ENCODE results near the gene ARL6IP6. TPM values are rescaled to one million over a fixed set of nuclear protein-coding genes. Genes with fewer than 3 reads are reported as not detected.
A peak's percentile ranks its signal among the peaks of the same experiment; 100 is the strongest.
"Not testable (repeated sequence)": the region's sequence is repeated elsewhere in the genome, so short reads cannot be mapped to it uniquely, and the experiment has no call there.

Gene ARL6IP6
- total and polyA plus RNA-seq, 5 donors from 2014 or later, result 19.9 to 41.4 (median 33.1) TPM

DNA sequence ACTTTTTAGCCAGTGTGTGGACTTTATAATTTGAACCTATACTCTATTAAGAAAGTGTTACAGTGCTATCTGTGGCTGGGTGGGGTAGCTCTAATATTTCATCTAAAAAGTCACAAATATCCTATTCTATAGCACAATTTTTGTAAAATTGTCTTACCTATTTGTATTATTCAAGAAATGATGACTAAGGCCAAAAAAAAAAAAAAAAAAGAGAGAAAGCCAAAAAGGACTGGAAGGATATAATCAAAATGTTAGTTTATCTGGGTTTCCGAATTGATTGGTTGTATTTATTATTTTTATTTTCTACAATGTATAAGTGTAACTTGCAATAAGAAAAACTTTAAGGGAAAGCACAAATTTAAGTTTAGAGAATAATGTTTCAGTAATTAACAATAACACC, 5.5 kb downstream of the ARL6IP6 start:
- Histone ChIP-seq H3K4me3 (ENCODE audit: low read depth, low read length) (no peak overlapping the region), H3K4me1 (ENCODE audit: control insufficient read depth, insufficient read depth, low read length, poor library complexity, severe bottlenecking) (peaks cover 25% of the 10 kb centered on the region), H3K36me3 (ENCODE audit: control insufficient read depth, insufficient read depth, low read length) (peaks cover 5% of the 10 kb centered on the region), H3K9me3 (ENCODE audit: control insufficient read depth in 2 of 2, low read length in 2 of 2) (no peaks in the 10 kb centered on the region), H3K27me3 (ENCODE audit: control insufficient read depth, insufficient read depth, low read length) (no peaks in the 10 kb centered on the region), H3K27ac (ENCODE audit: insufficient read depth, low read length, poor library complexity, severe bottlenecking) (no peak overlapping the region)
- Mint-ChIP-seq H3K4me1 (peaks cover 35 to 85% (median 53%) of the 10 kb centered on the region in 4 donors), H3K9me3 (no peaks in the 10 kb centered on the region), H3K4me3 (peak overlapping the region in 1 of 4 donors; percentile 24), H3K36me3 (peaks cover 12% of the 10 kb centered on the region), H3K27ac (no peak overlapping the region), H3K27me3 (no peaks in the 10 kb centered on the region)
- DNase-seq, result no peak
- ATAC-seq (ENCODE audit: low read depth in 2 of 2), result no peak

- Mint-ChIP-seq H3K27me3 (no peaks in the 10 kb centered on the region), H3K27ac (peak overlapping the region in 2 of 3 donors; percentile 11 to 43), H3K9me3 (no peaks in the 10 kb centered on the region), H3K36me3 (peaks cover 2% of the 10 kb centered on the region), H3K4me3 (peak overlapping the region in 2 of 4 donors; percentile 12 to 23), H3K4me1 (peaks cover 28 to 72% (median 51%) of the 10 kb centered on the region in 4 donors)
- DNase-seq (peak in 2 of 3 donors; percentile 22 to 49), ATAC-seq (ENCODE audit: low read depth in 2 of 2) (peak; percentile 34 to 56)
- Histone ChIP-seq H3K4me1 (ENCODE audit: control insufficient read depth, insufficient read depth, low read length, poor library complexity, severe bottlenecking) (peaks cover 26% of the 10 kb centered on the region), H3K4me3 (ENCODE audit: low read depth, low read length) (peak overlapping the region; percentile 35), H3K9me3 (ENCODE audit: control insufficient read depth in 2 of 2, low read length in 2 of 2) (no peaks in the 10 kb centered on the region), H3K27me3 (ENCODE audit: control insufficient read depth, insufficient read depth, low read length) (no peaks in the 10 kb centered on the region), H3K36me3 (ENCODE audit: control insufficient read depth, insufficient read depth, low read length) (peaks cover 4% of the 10 kb centered on the region), H3K27ac (ENCODE audit: insufficient read depth, low read length, poor library complexity, severe bottlenecking) (peak overlapping the region; percentile 62)
These were observed 11.4 kb downstream of the ARL6IP6 start for GRCh38 chr2:152729844-152730243.

GRCh38 chr2:152730591-152731333, 12.3 kb downstream of the ARL6IP6 start:
- Histone ChIP-seq H3K4me1 (ENCODE audit: control insufficient read depth, insufficient read depth, low read length, poor library complexity, severe bottlenecking) (peaks cover 26% of the 10 kb centered on the region), H3K9me3 (ENCODE audit: control insufficient read depth in 2 of 2, low read length in 2 of 2) (no peaks in the 10 kb centered on the region), H3K27ac (ENCODE audit: insufficient read depth, low read length, poor library complexity, severe bottlenecking) (peak overlapping the region; percentile 62), H3K27me3 (ENCODE audit: control insufficient read depth, insufficient read depth, low read length) (no peaks in the 10 kb centered on the region), H3K36me3 (ENCODE audit: control insufficient read depth, insufficient read depth, low read length) (peaks cover 7% of the 10 kb centered on the region), H3K4me3 (ENCODE audit: low read depth, low read length) (peak overlapping the region; percentile 35)
- Mint-ChIP-seq H3K27me3 (no peaks in the 10 kb centered on the region), H3K4me1 (peaks cover 27 to 65% (median 50%) of the 10 kb centered on the region in 4 donors), H3K9me3 (no peaks in the 10 kb centered on the region), H3K36me3 (peaks cover 3% of the 10 kb centered on the region), H3K27ac (peak overlapping the region; percentile 11 to 70 (median 43)), H3K4me3 (peak overlapping the region; percentile 1 to 44 (median 14))
- ATAC-seq (ENCODE audit: low read depth in 2 of 2) (peak; percentile 80 to 82), DNase-seq (peak; percentile 41 to 68 (median 65))

DNA sequence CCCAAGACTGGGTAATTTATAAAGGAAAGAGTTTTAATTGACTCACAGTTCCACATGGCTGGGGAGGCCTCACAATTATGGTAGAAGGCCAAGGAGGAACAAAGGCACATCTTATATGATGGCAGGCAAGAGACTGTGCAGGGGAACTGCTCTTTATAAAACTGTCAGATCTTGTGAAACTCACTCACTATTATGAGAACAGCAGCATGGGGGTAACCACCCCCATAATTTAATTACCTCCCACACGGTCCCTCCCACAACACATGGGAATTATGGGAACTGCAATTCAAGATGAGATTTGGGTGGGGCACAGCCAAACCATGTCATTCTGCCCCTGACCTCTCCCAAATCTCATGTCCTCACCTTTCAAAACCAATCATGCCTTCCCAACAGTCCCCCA, 19.1 kb downstream of the ARL6IP6 start:
- not testable (repeated sequence) for DNase-seq, H3K9me3 Mint-ChIP-seq

DNA sequence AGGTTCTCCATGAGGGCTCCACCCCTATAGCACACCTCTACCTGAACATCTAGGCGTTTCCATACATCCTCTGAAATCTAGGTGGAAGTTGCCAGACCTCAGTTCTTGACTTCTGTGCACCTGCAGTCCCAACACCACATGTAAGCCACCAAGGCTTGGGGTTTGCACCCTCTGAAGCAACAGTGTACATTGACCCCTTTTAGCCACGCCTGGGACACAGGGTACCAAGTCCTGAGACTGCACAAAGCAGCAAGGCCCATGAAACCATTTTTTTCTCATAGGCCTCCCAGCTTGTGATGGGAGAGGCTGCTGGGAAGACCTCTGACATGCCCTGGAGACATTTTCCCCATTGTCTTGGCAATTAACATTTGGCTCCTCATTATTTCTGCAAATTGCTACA, 20.0 kb downstream of the ARL6IP6 start:
- Mint-ChIP-seq H3K27me3 (no peaks in the 10 kb centered on the region), H3K27ac (no peak overlapping the region)
- ATAC-seq (ENCODE audit: low read depth in 2 of 2), result no peak

More for the DNA sequence above, 19.1 kb downstream of the ARL6IP6 start:
- not testable (repeated sequence) for H3K4me3 Mint-ChIP-seq; H3K27me3 Mint-ChIP-seq; H3K9me3 ChIP-seq (ENCODE audit: control insufficient read depth in 2 of 2, low read length in 2 of 2); H3K27ac ChIP-seq (ENCODE audit: insufficient read depth, low read length, poor library complexity, severe bottlenecking); H3K27me3 ChIP-seq (ENCODE audit: control insufficient read depth, insufficient read depth, low read length); H3K4me1 ChIP-seq (ENCODE audit: control insufficient read depth, insufficient read depth, low read length, poor library complexity, severe bottlenecking); H3K27ac Mint-ChIP-seq; ATAC-seq (ENCODE audit: low read depth in 2 of 2); H3K4me3 ChIP-seq (ENCODE audit: low read depth, low read length)
- peaks cover 27% of the 10 kb centered on the region for H3K36me3 ChIP-seq (ENCODE audit: control insufficient read depth, insufficient read depth, low read length)
- peaks cover 10 to 27% (median 16%) of the 10 kb centered on the region in 4 donors for H3K4me1 Mint-ChIP-seq
- peaks cover 32% of the 10 kb centered on the region for H3K36me3 Mint-ChIP-seq

GRCh38 chr2:152739705-152740104, 21.3 kb downstream of the ARL6IP6 start:
- H3K27ac Mint-ChIP-seq, result not testable (repeated sequence)

More for the DNA sequence above, 20.0 kb downstream of the ARL6IP6 start:
- Histone ChIP-seq H3K4me3 (ENCODE audit: low read depth, low read length) (no peak overlapping the region), H3K27ac (ENCODE audit: insufficient read depth, low read length, poor library complexity, severe bottlenecking) (no peak overlapping the region), H3K36me3 (ENCODE audit: control insufficient read depth, insufficient read depth, low read length) (peaks cover 25% of the 10 kb centered on the region), H3K9me3 (ENCODE audit: control insufficient read depth in 2 of 2, low read length in 2 of 2) (no peaks in the 10 kb centered on the region), H3K27me3 (ENCODE audit: control insufficient read depth, insufficient read depth, low read length) (no peaks in the 10 kb centered on the region), H3K4me1 (ENCODE audit: control insufficient read depth, insufficient read depth, low read length, poor library complexity, severe bottlenecking) (no peaks in the 10 kb centered on the region)
- Mint-ChIP-seq H3K36me3 (peaks cover 32% of the 10 kb centered on the region), H3K9me3 (peaks cover 0 to 1% (median 0%) of the 10 kb centered on the region in 7 donors), H3K4me3 (no peak overlapping the region), H3K4me1 (peaks cover 7 to 29% (median 14%) of the 10 kb centered on the region in 4 donors)
- DNase-seq, result no peak

DNA sequence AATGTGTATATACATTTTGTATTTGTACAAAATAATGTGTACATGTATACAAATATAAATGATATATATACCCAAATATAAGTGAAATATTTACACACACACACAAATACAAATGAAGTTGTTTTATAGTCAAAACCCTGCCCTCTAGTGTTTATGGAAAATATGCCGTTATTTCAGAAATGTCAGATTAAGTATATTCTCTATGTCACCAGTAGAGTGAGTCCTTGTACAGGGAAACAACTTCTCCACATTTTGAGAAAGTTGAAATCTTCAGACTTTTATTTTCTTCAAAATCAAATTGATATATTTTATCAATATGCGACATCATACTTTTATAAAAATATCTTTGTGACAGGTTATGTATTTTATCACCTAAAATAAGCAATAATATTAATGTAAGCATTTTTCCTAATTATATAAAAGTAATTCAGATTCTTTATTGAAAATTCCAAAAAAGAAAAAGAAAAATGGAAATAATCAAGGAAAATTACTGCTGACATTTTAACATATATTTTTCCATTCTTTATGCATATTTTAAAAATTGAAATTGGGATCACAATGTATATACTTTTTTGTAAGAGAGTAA, 22.4 kb downstream of the ARL6IP6 start:
- Mint-ChIP-seq H3K4me1 (peaks cover 4 to 21% (median 11%) of the 10 kb centered on the region in 4 donors), H3K36me3 (peaks cover 29% of the 10 kb centered on the region), H3K4me3 (no peak overlapping the region), H3K27ac (no peak overlapping the region), H3K27me3 (no peaks in the 10 kb centered on the region), H3K9me3 (peaks cover 0 to 1% (median 0%) of the 10 kb centered on the region in 7 donors)
- Histone ChIP-seq H3K36me3 (ENCODE audit: control insufficient read depth, insufficient read depth, low read length) (peaks cover 22% of the 10 kb centered on the region), H3K27me3 (ENCODE audit: control insufficient read depth, insufficient read depth, low read length) (no peaks in the 10 kb centered on the region), H3K27ac (ENCODE audit: insufficient read depth, low read length, poor library complexity, severe bottlenecking) (no peak overlapping the region), H3K4me3 (ENCODE audit: low read depth, low read length) (no peak overlapping the region), H3K9me3 (ENCODE audit: control insufficient read depth in 2 of 2, low read length in 2 of 2) (no peaks in the 10 kb centered on the region), H3K4me1 (ENCODE audit: control insufficient read depth, insufficient read depth, low read length, poor library complexity, severe bottlenecking) (no peaks in the 10 kb centered on the region)
- DNase-seq (peak in 2 of 3 donors; percentile 64 to 78), ATAC-seq (ENCODE audit: low read depth in 2 of 2) (peak; percentile 69 to 83)

More at GRCh38 chr2:152739705-152740104, 21.3 kb downstream of the ARL6IP6 start:
- not testable (repeated sequence) for H3K4me3 ChIP-seq (ENCODE audit: low read depth, low read length); ATAC-seq (ENCODE audit: low read depth in 2 of 2); H3K4me1 ChIP-seq (ENCODE audit: control insufficient read depth, insufficient read depth, low read length, poor library complexity, severe bottlenecking); H3K9me3 ChIP-seq (ENCODE audit: control insufficient read depth in 2 of 2, low read length in 2 of 2); H3K4me3 Mint-ChIP-seq; H3K9me3 Mint-ChIP-seq; H3K27me3 ChIP-seq (ENCODE audit: control insufficient read depth, insufficient read depth, low read length); H3K27ac ChIP-seq (ENCODE audit: insufficient read depth, low read length, poor library complexity, severe bottlenecking); DNase-seq; H3K27me3 Mint-ChIP-seq
- Mint-ChIP-seq H3K4me1 (peaks cover 0 to 21% (median 10%) of the 10 kb centered on the region in 4 donors), H3K36me3 (peaks cover 32% of the 10 kb centered on the region)
- peaks cover 25% of the 10 kb centered on the region for H3K36me3 ChIP-seq (ENCODE audit: control insufficient read depth, insufficient read depth, low read length)

All from CD4-positive, CD25-positive, alpha-beta regulatory T cell (primary cell).